ENCODE data around the gene TXNDC5. TPM values are rescaled to one million over a fixed set of nuclear protein-coding genes. Genes with fewer than 3 reads are reported as not detected.

TXNDC5 gene
- polyA plus RNA-seq, result 19.2 and 33.5 TPM in 2 replicates

GRCh38 chr6:7910654-7911344 is at the start of gene TXNDC5:
TSS of gene TXNDC5 (minus strand) at chr6:7910788. CDS start at chr6:7910776, 12 bp downstream.

Other genes starting within 250 kb of the TXNDC5 start
- gene BMP6, start 184.7 kb downstream of the TXNDC5 start, polyA plus RNA-seq, result 4.7 and 7.2 TPM in 2 replicates
- 2.1 and 2.7 TPM in 2 replicates for gene BLOC1S5, start 153.6 kb upstream of the TXNDC5 start, polyA plus RNA-seq
- 319 and 373 TPM in 2 replicates for gene EEF1E1, start 191.8 kb upstream of the TXNDC5 start, polyA plus RNA-seq

All from Purkinje cell (primary cell).